GM21576 (cell line): ENCODE results near the gene SLC38A10.

Experiments
- ATAC-seq: cut with Tn5 transposase; IDR thresholded peaks from one replicate; pipeline ENCODE4 v1.9.1; 2021; ENCODE audit warnings: mild to moderate bottlenecking, moderate library complexity; ENCODE audit not compliant: unreplicated experiment

The SLC38A10 gene

DNA sequence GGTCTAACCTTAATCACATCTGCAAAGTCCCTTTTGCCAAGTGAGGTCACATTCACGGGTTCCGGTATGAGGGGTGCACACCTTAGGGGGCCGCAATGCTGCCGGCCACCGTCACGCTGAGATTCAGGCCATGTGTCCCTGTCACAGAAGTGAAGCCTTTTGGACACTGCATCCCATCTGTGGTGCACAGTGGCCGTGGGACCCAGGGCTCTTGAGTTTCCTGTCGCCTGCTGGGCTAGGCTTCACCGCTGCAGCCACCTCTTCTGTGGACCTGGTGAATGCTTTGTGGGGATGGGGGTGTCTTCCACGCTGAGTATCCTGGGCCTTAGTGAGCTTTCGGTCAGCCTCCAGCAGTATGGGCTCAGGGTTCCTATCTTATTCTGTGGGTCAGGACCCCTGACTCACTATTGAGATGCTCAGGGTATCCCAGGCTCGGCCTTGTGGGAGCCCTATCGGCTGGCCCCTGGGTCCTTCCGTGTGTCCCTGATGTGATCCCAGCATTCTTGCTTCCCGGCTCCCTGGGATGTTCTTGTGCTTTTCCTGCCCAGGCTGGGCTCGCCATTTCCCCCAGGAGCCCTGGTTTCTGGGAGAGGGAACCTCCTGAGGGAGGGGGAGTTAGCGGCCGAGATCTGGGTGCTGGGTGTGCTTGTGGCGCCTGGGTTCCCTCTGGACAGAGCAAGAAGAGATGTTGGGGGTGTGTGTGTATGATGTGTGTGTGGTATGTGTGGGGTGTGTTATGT lies 4.9 kb upstream of the SLC38A10 start:
- no peak for ATAC-seq

DNA sequence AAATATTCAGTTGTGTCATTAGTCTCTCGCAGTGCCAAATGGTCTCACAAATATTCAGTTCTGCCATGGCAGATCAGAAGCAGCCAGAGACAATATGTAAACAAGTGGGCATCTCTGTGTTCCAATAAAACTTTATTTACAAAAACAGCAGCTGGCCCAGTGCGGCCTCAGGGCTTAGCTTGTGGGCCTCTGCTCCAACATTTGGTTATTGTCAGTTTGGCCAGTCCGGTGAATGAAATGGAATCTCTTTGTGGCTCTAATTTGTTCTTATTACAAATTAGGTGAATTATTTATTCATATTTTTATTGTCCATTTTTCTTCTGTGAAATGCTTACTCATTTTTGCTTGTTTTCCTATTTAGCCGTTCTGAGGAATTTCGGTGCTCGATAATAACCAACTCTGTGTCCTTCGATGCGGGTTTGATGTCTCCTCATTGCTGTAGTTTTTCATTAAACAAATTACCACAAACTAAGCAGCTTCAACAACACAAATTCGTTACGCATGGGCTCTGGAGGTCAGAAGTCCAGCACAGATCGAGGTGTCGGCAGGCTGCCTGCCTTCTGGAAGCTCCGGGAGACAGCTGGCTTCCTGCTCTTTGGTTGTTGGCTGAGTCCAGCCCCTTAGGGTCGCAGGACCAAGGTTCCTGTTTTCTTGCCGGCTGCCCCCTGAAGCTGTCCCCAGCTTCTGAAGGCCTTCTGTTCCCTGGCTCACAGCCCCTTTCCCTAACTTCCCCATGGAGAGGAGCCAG lies 4.1 kb upstream of the SLC38A10 start:
- ATAC-seq = no peak

DNA sequence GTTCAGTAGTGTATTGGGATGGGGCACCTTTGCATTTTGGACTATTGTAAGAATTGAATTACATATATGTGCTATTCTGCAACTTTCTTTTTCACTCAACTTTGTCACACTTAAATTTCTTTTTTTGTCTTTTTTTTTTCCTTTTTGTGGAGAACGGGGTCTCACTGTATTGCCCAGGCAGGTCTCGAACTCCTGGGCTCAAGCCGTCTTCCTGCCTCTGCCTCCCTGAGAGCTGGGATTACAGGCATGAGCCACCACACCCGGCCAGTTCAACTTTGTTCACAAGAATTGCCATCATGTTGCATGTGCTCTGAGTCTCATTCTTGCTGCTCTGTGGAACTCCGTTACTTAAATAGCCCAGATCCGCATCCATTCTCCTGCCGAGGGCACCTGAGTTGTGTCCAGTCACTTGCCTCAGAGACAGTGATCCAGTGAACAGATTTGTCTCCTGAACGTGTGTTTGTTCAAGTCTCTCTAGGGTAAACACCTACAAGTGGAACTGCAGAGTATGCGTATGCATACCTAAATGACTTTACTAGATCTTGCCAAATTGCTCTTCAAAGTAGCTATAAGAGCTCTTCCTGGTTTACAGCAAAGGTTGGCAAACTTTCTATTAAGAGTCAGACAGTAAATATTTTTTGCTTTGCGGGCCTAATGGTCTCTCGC lies 3.4 kb upstream of the SLC38A10 start:
- no peak for ATAC-seq

DNA sequence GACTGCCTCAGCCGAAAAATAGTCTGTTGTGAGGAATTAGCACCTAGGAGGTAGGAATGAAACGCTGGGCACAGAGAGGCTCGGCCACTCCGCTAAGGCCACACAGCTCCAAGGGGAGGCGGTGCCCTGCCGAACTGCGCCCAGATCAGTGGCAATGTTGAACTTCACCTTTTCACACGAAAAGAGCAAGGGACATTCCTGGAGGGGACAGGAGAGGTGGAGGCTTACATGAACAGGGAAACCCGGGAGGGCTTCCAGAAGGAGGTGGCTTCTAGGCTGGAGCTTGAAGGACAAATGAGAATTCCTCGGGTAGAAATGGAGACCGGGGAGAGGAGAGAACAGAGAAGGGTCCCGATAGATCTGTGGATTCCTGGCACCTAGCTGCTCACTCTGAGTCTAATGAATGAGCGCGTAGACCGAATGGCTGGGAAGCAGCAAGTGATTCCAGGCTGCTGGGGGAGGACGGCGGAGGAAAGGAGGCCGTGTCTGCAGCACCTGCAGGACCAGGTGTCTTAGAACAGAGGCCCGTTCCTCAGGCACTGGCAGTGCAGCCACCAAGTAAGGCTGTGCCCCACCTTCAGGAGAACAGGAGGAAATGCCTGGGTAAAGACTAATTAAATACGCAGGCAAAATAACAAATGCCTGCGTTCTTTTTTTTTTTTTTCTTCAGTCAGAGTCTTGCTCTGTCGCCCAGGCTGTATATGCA lies 722 bp upstream of the SLC38A10 start:
- ATAC-seq = peak; percentile 11

DNA sequence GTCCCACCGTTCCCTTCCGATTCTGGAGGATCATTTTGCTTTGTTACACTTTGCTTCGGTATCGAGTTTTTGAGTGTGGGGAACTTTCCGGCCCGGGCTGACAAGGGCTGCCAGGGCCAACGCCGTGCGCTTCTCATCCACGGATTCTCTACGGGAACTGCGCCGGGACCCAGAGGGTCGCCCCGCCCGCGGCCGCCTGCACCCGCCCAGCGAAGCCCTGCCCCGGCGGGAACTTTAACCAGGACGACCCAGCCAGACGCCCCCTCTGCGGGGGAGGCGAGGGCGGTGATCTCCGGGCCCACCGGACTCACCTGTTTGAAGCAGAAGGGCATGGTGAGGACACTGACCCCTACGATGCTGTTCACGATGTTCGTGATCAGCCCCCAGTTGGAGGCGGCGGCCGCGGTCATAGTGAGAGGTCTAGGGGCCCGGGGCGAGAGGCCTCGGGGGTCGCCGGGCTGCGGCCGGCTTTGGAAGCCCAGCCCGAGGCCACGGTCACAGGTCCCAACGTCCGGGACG lies 536 bp downstream of the SLC38A10 start:
- ATAC-seq = no peak

DNA sequence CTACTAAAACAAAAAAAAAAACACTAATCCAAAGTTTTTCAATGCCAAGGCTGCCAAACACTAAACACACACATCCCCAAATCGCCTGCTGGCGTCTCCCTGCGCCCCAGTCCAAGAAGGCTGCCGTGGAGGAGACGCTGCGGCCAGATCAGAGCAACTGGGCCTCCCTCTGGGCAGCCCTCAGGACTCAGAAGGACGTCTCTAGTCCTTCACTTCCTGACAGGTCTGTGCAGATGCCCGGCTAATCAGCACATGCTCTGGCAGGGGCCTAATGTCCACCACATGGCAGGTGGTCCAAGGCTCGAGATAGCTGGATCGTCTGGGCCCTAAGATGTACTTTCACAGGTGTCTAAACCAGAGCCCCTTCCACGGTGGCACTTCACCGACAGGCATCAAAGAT lies 2.7 kb downstream of the SLC38A10 start:
- ATAC-seq = no peak

DNA sequence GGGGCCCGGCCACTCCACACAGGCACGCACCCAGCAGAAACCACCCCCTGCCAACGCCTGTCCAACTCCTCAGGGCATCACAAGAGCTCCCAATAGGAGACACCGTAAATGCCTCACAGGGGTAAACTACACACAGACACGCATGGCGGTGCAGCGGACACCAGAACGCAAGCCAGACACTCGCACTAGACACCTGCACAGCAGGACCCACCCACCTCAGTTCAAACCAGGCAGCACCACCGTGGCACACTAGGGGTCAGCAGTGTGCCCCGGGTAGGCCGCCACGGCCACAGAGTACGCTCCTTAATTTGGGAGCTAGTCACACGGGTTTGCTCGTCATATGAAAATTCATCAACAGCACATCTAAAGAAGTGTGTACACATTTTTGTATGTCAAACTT lies 3.4 kb downstream of the SLC38A10 start:
- no peak for ATAC-seq

DNA sequence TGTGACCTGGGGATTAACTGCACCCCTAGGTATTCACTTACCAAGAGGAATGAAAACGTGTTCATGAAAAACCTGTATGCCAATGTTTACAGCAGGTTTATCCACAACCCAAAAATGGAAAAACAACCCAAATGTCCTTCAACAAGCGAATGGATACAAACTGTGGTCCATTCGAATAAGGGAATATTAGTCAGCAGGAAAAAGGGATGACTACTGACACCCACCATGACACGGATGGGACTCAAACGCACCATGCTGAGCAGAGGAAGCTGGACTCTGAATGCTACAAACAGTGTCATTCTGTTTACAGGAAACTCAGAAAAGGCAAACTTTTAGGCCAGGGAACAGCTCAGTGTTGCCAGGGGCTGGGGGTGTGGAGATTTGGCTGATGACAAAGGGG lies 4.9 kb downstream of the SLC38A10 start:
- no peak for ATAC-seq

DNA sequence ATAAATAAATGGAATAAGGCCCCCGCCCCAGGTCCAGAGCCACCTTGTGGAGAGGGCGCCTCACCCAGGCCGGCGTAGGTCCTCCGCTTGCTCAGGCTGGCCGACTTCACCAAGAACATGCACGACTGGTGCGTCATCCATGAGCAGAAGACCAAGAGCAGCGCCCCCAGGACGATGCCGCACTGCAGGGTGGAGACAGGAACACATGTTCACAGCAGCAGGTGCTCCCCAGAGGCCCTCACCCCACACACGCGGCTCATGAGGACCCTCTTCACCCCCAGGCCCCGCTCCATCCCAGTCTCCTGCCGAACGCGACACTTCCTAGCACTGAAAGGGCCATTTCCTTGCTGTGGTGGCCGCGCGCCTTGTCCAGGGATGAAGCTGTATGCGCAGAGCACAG lies 5.5 kb downstream of the SLC38A10 start:
- no peak for ATAC-seq

DNA sequence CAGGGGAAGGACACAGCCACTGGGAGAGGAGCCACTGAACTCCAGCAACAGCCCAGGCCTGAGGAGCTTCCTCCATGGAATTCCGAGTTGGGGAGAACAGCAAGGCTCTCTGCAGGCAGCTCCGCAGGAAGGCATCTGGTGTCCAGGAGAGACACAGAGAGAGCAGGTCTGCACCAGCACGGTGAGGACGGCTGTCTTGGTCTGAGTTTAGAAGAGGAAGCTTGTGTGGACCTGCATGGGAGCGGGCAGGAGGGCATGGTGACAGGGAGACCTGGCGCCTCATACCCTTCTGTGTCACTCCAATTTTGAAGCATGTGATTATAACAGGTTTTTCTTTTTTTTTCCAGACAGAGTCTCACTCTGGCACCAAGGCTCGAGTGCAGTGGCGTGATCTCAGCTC lies 6.4 kb downstream of the SLC38A10 start:
- no peak for ATAC-seq

DNA sequence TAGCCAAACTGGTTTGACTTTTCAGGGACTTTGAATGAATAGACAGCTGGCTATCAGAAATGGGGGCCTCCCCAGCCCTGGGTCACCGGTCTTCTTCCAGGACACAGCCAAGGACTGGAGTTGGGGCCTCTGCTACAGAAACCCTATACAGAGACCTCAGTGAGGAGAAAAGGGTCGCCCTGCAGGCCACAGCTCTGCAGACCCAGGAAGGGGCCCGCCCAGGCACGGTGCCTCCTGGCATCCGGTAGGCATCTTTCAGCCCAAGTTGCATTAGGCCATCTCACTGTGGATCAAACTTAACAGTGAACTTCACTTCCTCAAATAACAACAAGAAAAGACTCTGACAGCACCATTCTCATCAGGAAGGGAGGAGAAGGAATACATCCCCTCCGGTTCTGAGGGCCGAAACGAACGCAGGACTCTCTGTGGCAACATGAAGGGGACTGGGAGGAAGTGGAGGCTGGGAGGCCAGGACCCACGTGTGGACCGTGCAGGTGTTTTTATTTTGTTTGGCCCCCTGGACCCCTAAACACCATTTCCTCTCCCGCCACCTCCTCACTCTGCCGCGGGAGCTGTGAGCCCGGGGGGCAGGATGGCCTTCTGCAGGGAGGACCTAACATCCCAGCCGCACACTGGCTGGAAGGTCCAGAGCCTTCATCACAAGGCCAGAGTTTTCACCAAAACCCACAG lies 7.2 kb downstream of the SLC38A10 start:
- ATAC-seq = no peak

DNA sequence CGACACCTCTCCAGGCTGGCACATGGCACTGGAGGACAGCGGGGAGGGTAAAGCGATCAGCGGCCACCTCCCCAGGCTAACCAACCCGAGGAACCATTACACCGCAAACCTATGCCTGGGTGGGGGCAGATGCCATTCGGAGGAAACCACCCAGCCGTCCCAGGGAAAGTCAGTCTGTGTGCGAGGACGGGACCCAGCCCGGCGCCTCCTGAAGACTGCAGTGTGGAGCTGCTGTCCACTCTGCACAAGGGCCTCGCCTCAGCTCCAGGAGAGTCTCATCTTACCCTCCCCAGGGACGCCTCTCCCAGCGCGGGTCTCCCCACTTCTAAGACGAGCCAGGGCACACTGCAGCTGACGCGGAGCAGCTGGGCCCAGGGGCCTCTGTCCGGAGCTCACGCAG lies 8.0 kb downstream of the SLC38A10 start:
- ATAC-seq = no peak

DNA sequence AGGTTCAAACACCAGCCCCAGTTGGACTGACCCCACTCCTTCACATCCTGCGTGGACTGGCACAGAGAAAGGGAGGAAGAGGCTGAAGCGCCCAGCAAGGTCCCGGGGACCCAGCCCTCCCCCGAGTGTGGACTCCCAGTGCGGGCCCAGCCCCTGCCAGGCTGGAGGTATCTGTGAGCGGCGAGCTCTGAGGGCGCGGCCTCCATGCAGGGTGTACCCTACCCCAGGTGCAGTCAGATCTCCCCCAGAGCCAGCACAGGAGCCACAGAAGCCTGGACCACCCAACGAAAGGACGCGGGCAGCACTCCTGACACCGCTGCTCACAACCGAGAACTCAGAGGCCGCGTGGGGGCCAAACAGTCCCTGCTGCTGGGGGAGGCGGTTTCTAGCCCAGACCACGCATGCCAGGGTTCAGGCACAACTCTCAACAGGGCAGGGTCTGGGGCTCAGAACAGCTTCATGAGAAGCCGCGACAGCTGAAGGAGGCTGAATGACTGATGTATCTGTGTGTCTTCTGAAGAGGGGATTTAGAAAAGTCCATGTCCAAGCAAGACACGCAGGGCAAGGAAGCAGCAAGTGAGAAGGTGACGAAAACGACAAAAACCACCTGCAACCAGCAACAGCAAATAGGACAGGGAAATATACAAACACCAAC lies 8.5 kb downstream of the SLC38A10 start:
- no peak for ATAC-seq

DNA sequence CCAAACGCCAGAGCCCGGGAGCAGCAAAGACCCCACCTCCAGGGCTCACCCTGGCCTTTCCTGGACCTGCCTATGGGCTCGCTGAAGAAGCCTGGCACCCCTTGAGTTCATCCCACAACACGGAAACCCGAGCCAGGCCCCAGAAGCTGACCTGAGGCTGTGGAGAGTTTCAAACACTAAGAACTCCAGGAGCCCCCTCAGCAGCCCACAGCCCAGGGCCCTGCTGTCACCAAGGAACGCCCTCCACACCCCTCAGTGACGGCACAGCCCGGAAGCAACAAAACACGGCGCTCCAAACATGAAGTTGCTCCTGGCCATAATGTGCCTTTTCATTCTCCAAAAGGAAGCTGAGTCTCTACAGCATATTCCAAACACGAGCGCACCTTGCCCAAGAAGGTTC lies 9.2 kb downstream of the SLC38A10 start:
- no peak for ATAC-seq

DNA sequence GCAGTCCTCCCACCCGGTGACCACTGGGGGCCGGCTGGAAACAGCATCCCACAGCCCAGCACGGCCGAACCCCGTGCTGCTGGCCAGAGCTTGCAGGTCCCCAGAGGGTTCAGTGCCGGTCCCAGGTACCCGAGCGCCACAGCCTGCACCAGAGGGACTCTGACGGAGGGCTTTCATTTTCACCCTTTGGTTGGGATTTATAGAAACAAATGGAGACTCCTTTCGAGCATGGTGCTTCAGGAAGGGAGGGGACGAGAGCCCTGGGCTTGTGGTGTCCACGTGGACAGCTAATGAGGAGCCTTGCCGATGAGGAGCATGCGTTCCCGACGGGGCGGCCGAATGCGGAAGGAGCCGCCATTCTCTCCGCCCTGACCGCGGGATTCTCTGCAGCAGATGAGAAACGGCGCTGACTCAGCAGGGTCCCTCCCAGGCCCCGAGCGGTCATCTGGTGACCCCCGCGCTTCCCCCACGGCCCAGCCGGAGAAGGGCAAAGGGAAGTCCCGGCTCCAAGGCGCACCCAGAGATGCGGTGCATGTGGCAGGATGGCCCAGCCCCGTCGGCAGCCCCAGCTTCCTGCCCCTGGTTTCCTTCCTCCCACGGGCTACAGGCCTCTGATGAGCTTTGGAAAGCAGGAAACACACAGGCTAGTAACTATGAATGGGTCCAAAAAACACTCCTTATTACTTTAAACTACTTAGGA lies 9.8 kb downstream of the SLC38A10 start:
- ATAC-seq = no peak

DNA sequence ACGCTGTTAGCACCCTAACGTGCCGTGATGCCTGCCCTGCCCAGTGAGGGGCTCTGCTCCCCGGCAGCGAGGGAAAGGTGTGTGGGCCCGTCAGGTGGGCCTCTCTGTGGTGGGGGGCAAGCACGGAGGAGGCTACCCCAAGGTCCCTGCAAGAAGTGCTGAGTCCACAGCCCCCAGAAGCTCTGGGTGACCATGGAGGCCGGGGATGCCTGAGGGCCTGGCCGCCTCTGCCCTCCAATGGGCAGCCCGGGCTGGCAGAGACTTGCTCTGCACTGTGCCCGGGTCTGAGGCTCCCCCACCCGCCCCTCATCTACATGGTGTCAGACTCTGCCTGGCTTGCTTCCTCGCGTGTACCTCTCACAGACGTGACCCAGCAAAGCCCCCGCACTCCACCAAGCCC lies 12.2 kb downstream of the SLC38A10 start:
- ATAC-seq = no peak

DNA sequence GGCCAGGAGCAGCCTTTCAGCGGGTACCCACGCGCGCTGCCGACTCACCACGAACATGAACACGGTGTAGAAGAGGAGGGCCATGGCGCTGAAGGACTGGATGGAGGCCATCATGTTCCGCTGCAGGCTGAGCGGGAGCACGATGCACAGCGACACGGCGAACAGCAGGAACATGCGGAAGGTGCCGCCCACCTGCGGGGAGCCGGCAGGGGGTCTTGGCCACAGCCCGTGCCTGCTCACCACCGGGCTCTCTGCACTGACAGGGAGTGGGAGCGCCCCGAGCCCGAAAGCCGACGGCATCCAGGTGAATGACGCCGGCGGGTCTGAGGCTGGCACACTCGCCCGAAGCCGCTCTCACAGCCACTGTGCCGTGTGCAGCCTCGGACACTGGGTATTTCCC lies 13.0 kb downstream of the SLC38A10 start:
- ATAC-seq = no peak

DNA sequence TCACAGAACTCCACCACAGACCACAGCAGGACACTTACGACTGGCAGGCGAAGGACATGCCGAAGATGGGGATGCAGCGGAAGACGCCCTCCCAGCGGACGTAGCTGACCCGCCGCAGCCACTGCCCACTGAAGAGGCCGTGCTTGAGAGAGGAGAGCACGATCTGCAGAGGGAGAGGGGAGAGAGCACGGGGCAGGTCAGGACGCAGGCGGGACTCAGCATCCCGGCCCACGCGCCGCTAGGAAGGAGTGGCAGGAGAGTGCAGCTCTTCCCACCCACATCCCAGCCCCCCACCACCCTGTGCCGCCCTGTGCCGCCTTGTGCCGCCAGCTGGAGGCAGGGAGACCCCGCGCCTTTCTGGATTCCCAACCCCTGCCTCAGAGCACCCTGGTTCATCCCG lies 14.5 kb downstream of the SLC38A10 start:
- ATAC-seq = no peak
